Naive thymus-derived CD4-positive, alpha-beta T cell (primary cell): ENCODE results near the gene C1orf52. TPM values are rescaled to one million over a fixed set of nuclear protein-coding genes. Genes with fewer than 3 reads are reported as not detected.
A peak's percentile ranks its signal among the peaks of the same experiment; 100 is the strongest.

ENCODE experiments used
- ATAC-seq: fragments of 150-1000 bp; cut with Tn5 transposase; 2 replicates; pipeline ENCODE4 v1.10.0; 2021; ENCODE audit warnings: mild to moderate bottlenecking, moderate library complexity
- CTCF ChIA-PET: fragments of 350-600 bp; sonication (Branson Sonifier 250); formaldehyde crosslinking; loops from one replicate; lab custom pipeline; 2021; ENCODE audit warnings: antibody characterized with exemption; lab: Charles Lee
- POLR2A ChIA-PET: fragments of 350-600 bp; sonication (Branson Sonifier 250); formaldehyde crosslinking; loops from one replicate; lab custom pipeline; 2021; ENCODE audit warnings: antibody characterized with exemption, inconsistent platforms; lab: Charles Lee
- DNase-seq, 9 donors: peaks; one replicate each; pipeline versions ENCODE4 v3.0.0 to v3.0.0-alpha.2; 2020 to 2022; ENCODE audit warnings: mixed read lengths in 1 of 9
- H3K27ac ChIP-seq: one replicate; pipeline ENCODE4 v1.7.0; 2013; ENCODE audit warnings: mild to moderate bottlenecking, low read depth, low read length, moderate library complexity
- H3K27me3 ChIP-seq, 2 donors: one replicate each; pipeline ENCODE4 v1.7.0; 2013; ENCODE audit warnings: low read length in 2 of 2, mild to moderate bottlenecking in 2 of 2, moderate library complexity in 2 of 2; ENCODE audit not compliant: control insufficient read depth in 2 of 2, insufficient read depth in 2 of 2
- H3K36me3 ChIP-seq, 3 experiments: 1 replicate in 2 of 3; 2 replicates in 1 of 3; pipeline ENCODE4 v1.7.0; 2013; ENCODE audit warnings: low read length in 3 of 3, mild to moderate bottlenecking in 3 of 3, moderate library complexity in 1 of 3; ENCODE audit not compliant: insufficient read depth in 3 of 3, control insufficient read depth in 2 of 3
- H3K4me1 ChIP-seq, 2 donors: one replicate each; pipeline ENCODE4 v1.7.0; 2013; ENCODE audit warnings: low read length in 2 of 2, mild to moderate bottlenecking in 2 of 2, moderate library complexity in 1 of 2; ENCODE audit not compliant: control insufficient read depth in 2 of 2, insufficient read depth in 2 of 2
- H3K4me3 ChIP-seq: 2 replicates; pipeline ENCODE4 v1.7.0; 2013; ENCODE audit warnings: mild to moderate bottlenecking, low read length
- H3K9me3 ChIP-seq, 3 experiments: 1 replicate in 2 of 3; 2 replicates in 1 of 3; pipeline ENCODE4 v1.7.0; 2013; ENCODE audit warnings: low read length in 3 of 3; ENCODE audit not compliant: control insufficient read depth in 2 of 3
- H3K27ac Mint-ChIP-seq, 9 donors: one replicate each; pipeline ENCODE4 v1.8.0; 2020 to 2022; ENCODE audit warnings: mixed read lengths in 9 of 9, mild to moderate bottlenecking in 8 of 9, moderate library complexity in 5 of 9, inconsistent platforms in 2 of 9
- H3K27me3 Mint-ChIP-seq, 5 donors: one replicate each; pipeline ENCODE4 v1.8.0; 2021 to 2022; ENCODE audit warnings: mixed read lengths in 5 of 5, mild to moderate bottlenecking in 1 of 5
- H3K36me3 Mint-ChIP-seq, 5 donors: one replicate each; pipeline ENCODE4 v1.8.0; 2020 to 2022; ENCODE audit warnings: mixed read lengths in 5 of 5, mild to moderate bottlenecking in 3 of 5, inconsistent platforms in 1 of 5
- H3K4me1 Mint-ChIP-seq, 7 donors: one replicate each; pipeline ENCODE4 v1.8.0; 2020 to 2022; ENCODE audit warnings: mixed read lengths in 7 of 7, mild to moderate bottlenecking in 3 of 7, inconsistent platforms in 1 of 7
- H3K4me3 Mint-ChIP-seq, 10 donors: one replicate each; pipeline ENCODE4 v1.8.0; 2020 to 2022; ENCODE audit warnings: mild to moderate bottlenecking in 10 of 10, mixed read lengths in 10 of 10, moderate library complexity in 6 of 10, inconsistent platforms in 2 of 10
- H3K9me3 Mint-ChIP-seq, 11 donors: one replicate each; pipeline ENCODE4 v1.8.0; 2020 to 2022; ENCODE audit warnings: mixed read lengths in 11 of 11, mild to moderate bottlenecking in 4 of 11, inconsistent platforms in 1 of 11, moderate library complexity in 1 of 11
- intact Hi-C, 2 donors: fragments of 100-400 bp; cut with micrococcal nuclease; formaldehyde crosslinking; loops; one replicate each; pipeline ENCODE4 v1.15.1; 2023
- polyA plus RNA-seq, 2 donors: library from polyadenylated mRNA; unstranded; fragments of 300-500 nt; fragmentation: Illumina TruSeq; gene quantifications; one replicate each; pipeline ENCODE4 v1.2.3, GENCODE V29; 2021
- total RNA-seq, 6 experiments: library from RNA in 5 of 6; stranded (reverse) in 5 of 6; gene quantifications; 1 replicate in 5 of 6; 2 replicates in 1 of 6; pipeline ENCODE4 v1.2.3 and lab custom pipeline; 2021 to 2026

The C1orf52 gene
- total and polyA plus RNA-seq, 7 experiments from 2014 or later = 25.7 to 55.4 (median 41.6) TPM

DNA sequence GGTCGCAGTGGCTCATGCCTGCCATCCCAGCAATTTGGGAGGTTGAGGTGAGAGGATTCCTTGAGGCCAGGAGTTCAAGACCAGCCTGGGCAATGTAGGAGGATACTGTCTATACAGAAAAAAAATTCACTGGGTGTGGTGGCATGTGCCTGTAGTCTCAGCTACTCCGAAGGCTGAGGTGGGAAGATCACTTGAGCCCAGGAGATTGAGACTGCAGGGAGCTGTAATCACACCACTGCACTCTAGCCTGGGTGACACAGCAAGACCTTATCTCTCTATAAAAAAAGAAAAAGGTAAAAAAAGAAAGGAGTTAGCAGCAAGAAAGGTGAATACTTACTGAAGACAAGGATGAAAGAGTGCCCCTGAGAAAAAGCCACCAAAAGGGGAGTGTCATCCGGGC is 40.7 kb upstream of the C1orf52 start:
- no peaks in the 10 kb centered on the region for H3K36me3 ChIP-seq
- no peaks in the 10 kb centered on the region for H3K9me3 Mint-ChIP-seq
- peaks cover 0 to 47% (median 0%) of the 10 kb centered on the region in 5 donors for H3K27me3 Mint-ChIP-seq
- H3K4me3 ChIP-seq = no peak overlapping the region
- no peaks in the 10 kb centered on the region for H3K9me3 ChIP-seq
- ATAC-seq = no peak
- DNase-seq = no peak
- no peak overlapping the region for H3K27ac Mint-ChIP-seq
- POLR2A ChIA-PET = no interaction called here
- H3K4me3 Mint-ChIP-seq = no peak overlapping the region
- no peaks in the 10 kb centered on the region for H3K27me3 ChIP-seq
- no peaks in the 10 kb centered on the region for H3K36me3 Mint-ChIP-seq
- peaks cover 4 to 17% (median 9%) of the 10 kb centered on the region in 7 donors for H3K4me1 Mint-ChIP-seq
- intact Hi-C loops = loop anchor here in 1 of 2 donors (10.0 kb wide), 1 partner anchor 1385 kb away; no protein-coding TSS in a partner anchor
- H3K27ac ChIP-seq = no peak overlapping the region
- CTCF ChIA-PET = no interaction called here
- peaks cover 0 to 19% of the 10 kb centered on the region in 2 donors for H3K4me1 ChIP-seq

DNA sequence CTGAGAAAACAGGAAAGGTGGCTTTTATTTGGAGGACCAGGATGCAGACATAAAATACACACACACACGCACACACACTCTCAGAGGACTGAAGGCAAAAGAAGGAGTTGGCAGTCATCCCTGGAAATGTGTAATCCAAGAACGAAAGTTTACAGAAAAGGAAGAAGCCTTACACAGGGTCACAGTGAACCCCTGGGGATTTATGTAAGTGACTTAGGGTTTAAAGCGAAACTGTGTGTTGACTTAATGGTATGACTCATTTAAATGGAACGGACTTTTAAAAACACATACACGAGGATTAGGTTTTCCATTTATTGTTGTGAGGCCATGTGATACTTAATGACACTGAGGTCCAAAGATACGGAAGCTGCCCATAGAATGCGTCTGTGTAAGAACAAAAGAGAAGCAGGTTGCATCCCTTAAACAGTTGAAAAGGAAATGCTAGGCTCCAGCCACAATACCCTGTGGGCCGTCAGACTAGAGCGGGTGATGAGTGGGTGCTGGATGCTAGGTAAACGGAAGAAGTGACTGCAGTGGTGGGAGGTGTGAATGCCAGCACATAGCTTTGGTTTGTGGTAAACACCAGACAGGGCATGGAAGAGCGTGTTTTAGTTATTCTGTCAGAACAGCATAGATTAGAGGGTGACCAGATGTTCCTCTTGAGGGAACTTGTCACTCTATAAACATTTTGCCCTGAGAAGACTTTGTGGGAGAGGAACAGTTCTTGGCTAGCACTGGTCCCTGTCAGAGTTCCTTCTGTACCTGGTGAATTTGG is 38.6 kb upstream of the C1orf52 start:
- Mint-ChIP-seq H3K27me3 (peaks cover 0 to 41% (median 0%) of the 10 kb centered on the region in 5 donors), H3K27ac (peak overlapping the region in 4 of 9 donors; percentile 1 to 61 (median 55)), H3K36me3 (no peaks in the 10 kb centered on the region), H3K4me3 (peak overlapping the region in 3 of 10 donors; percentile 16 to 47 (median 28)), H3K4me1 (peaks cover 4 to 17% (median 9%) of the 10 kb centered on the region in 7 donors), H3K9me3 (no peaks in the 10 kb centered on the region)
- intact Hi-C loops = loop anchor here in 1 of 2 donors (1.0 kb wide), 1 partner anchor 22 kb away; the partner anchor contains the start of gene BCL10
- H3K27ac ChIP-seq = no peak overlapping the region
- DNase-seq (peak in 1 of 9 donors; percentile 76), ATAC-seq (peak; percentile 89)
- no peaks in the 10 kb centered on the region for H3K9me3 ChIP-seq
- no peak overlapping the region for H3K4me3 ChIP-seq
- ChIA-PET CTCF (no interaction called here), POLR2A (no interaction called here)
- H3K36me3 ChIP-seq = no peaks in the 10 kb centered on the region
- H3K27me3 ChIP-seq = no peaks in the 10 kb centered on the region
- peaks cover 0 to 19% of the 10 kb centered on the region in 2 donors for H3K4me1 ChIP-seq

DNA sequence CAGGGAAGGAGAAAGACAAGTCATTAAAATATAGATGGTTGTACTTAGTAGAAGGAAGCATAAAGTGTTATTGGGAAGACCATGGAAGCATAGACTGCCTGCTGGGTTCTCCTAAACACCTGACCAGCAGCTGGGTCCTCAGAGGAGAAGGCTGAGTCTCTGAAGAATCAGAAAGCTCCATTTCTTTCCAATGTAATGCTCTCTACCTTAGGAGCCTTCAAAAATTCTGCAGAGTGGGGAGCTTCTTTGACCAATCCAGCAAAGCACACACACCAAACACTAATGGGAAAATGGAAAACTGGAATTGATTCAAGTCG is 38.0 kb upstream of the C1orf52 start:
- H3K9me3 Mint-ChIP-seq = no peaks in the 10 kb centered on the region
- peaks cover 4 to 17% (median 9%) of the 10 kb centered on the region in 7 donors for H3K4me1 Mint-ChIP-seq
- ATAC-seq (no peak), DNase-seq (no peak)
- intact Hi-C loops = no loop called here
- peak overlapping the region in 2 of 10 donors; percentile 28 to 47 for H3K4me3 Mint-ChIP-seq
- POLR2A ChIA-PET = no interaction called here
- Histone ChIP-seq H3K9me3 (no peaks in the 10 kb centered on the region), H3K36me3 (no peaks in the 10 kb centered on the region), H3K27ac (no peak overlapping the region), H3K27me3 (no peaks in the 10 kb centered on the region), H3K4me1 (peaks cover 0 to 19% of the 10 kb centered on the region in 2 donors), H3K4me3 (no peak overlapping the region)
- no peak overlapping the region for H3K27ac Mint-ChIP-seq
- no peaks in the 10 kb centered on the region for H3K36me3 Mint-ChIP-seq
- H3K27me3 Mint-ChIP-seq = peaks cover 0 to 38% (median 0%) of the 10 kb centered on the region in 5 donors
- CTCF ChIA-PET = no interaction called here

DNA sequence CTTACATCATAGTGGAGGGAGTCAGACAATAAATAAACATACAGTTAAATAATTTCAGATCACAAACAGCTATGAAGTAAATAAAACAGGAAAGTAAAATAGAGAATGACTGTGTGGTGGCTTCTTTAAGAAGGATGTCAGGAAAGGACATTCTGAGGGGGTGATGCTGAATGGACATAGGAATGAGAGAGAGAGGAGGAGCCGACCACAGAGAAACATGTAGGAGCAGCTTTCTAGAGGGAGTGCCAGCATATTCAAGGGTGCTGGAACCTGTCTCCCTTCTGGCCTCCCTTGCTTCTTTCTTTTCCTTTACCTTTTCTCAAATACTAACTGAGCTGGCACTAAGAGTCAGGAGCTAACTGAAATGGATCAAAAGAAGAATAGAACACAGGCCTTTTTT is 37.5 kb upstream of the C1orf52 start:
- no peak overlapping the region for H3K27ac ChIP-seq
- peaks cover 0 to 19% of the 10 kb centered on the region in 2 donors for H3K4me1 ChIP-seq
- Mint-ChIP-seq H3K4me3 (no peak overlapping the region), H3K36me3 (no peaks in the 10 kb centered on the region), H3K27me3 (peaks cover 0 to 34% (median 0%) of the 10 kb centered on the region in 5 donors), H3K9me3 (no peaks in the 10 kb centered on the region), H3K27ac (peak overlapping the region in 2 of 9 donors; percentile 19 to 62), H3K4me1 (peaks cover 4 to 17% (median 9%) of the 10 kb centered on the region in 7 donors)
- no peaks in the 10 kb centered on the region for H3K27me3 ChIP-seq
- intact Hi-C loops = no loop called here
- H3K4me3 ChIP-seq = no peak overlapping the region
- ChIA-PET CTCF (no interaction called here), POLR2A (no interaction called here)
- DNase-seq = no peak
- ATAC-seq = no peak
- H3K9me3 ChIP-seq = no peaks in the 10 kb centered on the region
- no peaks in the 10 kb centered on the region for H3K36me3 ChIP-seq

DNA sequence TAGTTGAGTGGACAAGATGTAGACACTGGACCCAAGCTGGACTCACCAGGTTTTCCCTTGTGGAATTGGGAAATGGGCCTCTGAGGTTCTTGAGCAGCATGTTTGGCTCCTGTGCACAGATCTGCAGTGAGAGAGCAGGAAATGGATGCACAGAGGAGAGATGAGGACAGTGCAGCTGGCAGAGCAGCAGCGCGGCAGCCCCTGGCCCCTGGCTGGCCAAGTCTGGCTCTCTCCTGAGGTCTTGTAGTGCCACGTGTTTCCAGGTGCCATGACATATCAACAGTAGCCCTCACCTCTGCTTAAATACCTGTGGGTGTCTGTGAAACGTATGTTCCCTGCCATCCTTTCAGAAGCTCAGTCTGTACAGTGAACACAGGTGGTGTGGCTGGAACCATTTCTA is 36.2 kb upstream of the C1orf52 start:
- intact Hi-C loops = no loop called here

DNA sequence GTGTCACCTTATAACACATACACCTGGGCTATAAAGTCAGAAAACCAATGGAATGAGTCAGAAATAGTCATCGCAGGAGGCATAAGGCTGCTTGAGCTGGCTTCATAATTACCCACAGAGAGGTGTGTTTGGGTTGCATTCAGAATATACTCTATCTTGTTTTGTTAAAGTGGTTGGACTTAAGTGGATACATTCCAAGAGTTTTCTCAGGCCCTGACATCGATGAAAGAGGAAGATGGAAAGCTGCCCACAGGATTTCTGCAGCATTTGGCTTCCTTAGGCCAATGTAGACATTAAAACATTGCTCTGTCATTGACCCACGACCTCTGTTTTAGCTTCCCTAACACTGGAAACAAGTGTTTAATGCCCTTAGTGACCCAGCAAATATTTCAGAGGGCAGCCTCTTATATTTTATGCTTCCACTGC is 35.6 kb upstream of the C1orf52 start:
- ATAC-seq (no peak), DNase-seq (no peak)
- H3K27ac Mint-ChIP-seq = no peak overlapping the region
- intact Hi-C loops = no loop called here
- Histone ChIP-seq H3K4me3 (no peak overlapping the region), H3K27me3 (no peaks in the 10 kb centered on the region), H3K9me3 (no peaks in the 10 kb centered on the region), H3K27ac (no peak overlapping the region), H3K36me3 (no peaks in the 10 kb centered on the region), H3K4me1 (peaks cover 0 to 19% of the 10 kb centered on the region in 2 donors)
- no peaks in the 10 kb centered on the region for H3K36me3 Mint-ChIP-seq
- H3K4me3 Mint-ChIP-seq = no peak overlapping the region
- H3K4me1 Mint-ChIP-seq = peaks cover 4 to 17% (median 9%) of the 10 kb centered on the region in 7 donors
- ChIA-PET POLR2A (no interaction called here), CTCF (no interaction called here)
- H3K9me3 Mint-ChIP-seq = no peaks in the 10 kb centered on the region
- peaks cover 0 to 36% (median 0%) of the 10 kb centered on the region in 5 donors for H3K27me3 Mint-ChIP-seq

More for the DNA sequence above, 36.2 kb upstream of the C1orf52 start:
- Mint-ChIP-seq H3K27ac (no peak overlapping the region), H3K4me1 (peaks cover 4 to 17% (median 9%) of the 10 kb centered on the region in 7 donors), H3K4me3 (no peak overlapping the region), H3K27me3 (peaks cover 0 to 36% (median 0%) of the 10 kb centered on the region in 5 donors), H3K9me3 (no peaks in the 10 kb centered on the region), H3K36me3 (no peaks in the 10 kb centered on the region)
- DNase-seq (no peak), ATAC-seq (no peak)
- peaks cover 0 to 19% of the 10 kb centered on the region in 2 donors for H3K4me1 ChIP-seq
- ChIA-PET CTCF (interaction anchor here (0.6 kb wide), 1 partner anchor 12 kb away, joined by 3 read pairs; no protein-coding TSS in a partner anchor), POLR2A (no interaction called here)
- no peaks in the 10 kb centered on the region for H3K9me3 ChIP-seq
- no peaks in the 10 kb centered on the region for H3K27me3 ChIP-seq
- H3K27ac ChIP-seq = no peak overlapping the region
- H3K4me3 ChIP-seq = no peak overlapping the region
- H3K36me3 ChIP-seq = no peaks in the 10 kb centered on the region
